ENCODE data around the gene PANX1.

Gene PANX1

DNA sequence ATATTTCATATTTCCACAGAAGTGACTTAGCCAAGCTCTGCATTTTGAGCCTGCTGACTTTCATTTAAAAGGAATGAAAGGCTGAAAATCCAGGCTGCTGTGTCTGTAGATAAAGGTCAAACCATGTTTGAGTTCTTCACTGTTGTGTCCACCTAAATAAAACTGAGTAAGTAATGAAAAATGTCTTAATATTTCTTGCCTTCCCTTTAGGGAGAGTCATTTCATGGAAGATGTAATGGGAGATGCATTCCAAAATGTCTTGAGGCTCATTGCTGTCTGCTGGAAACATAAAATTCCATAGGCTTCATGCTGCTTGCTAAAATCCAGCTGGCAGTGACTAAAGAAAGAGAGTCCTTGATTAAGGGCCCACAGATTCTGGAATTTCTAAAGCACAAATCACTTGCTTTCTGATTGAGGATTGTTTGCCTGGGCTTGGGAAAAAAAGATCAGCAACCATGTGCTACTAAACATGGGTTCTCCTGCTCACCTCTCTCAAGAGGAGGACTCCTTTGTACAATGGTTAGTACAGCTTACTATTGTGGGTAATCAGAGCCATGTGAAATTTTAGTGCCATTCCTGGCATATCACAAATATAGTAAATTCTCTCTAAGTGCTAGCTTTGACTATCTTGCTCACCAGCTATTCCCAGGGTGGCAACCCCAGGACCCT is 56.9 kb downstream of the PANX1 start:
- DNase-seq (ENCODE audit: low read depth in 3 of 3), result no peak

DNA sequence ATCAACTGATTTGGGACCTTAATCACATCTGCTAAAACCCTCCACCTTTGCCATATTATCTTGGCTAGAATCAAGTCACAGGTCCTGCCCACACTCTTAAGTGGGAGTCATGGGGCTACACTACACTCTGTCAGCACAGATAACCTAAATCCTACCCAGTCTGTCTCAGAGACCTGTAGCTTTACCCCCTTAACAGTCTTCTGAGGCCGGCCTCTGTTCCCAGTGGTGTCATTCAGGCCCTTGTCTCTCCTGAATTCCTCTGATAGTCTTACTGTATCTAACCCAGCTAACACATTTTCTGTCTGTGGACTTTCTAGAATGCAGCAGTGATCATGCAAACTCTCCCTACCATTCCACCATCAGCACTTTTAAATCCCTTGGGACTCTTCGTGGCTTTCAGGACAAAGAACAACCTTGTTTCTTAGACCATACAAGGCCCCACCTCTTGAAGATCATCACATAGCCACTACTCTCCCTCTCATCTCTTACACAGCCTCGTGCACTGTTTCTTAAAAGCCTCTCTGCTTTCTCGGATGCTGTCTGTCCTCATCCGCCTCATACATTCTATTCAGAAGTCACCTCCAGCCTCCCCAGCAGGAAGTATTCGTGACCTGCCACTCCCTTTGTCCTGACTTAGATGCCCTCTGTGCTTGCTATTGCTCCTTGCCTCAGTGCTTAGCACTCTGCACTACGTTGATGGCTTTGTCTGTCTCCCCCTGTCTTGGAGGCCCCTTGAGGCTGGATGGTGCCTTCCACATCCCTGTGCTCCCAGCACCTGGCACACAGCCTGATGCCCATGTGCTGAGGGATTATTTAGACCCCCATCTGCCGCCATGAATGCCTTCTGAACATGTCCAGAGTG is 57.9 kb downstream of the PANX1 start:
- no peak for DNase-seq (ENCODE audit: low read depth in 3 of 3)

DNA sequence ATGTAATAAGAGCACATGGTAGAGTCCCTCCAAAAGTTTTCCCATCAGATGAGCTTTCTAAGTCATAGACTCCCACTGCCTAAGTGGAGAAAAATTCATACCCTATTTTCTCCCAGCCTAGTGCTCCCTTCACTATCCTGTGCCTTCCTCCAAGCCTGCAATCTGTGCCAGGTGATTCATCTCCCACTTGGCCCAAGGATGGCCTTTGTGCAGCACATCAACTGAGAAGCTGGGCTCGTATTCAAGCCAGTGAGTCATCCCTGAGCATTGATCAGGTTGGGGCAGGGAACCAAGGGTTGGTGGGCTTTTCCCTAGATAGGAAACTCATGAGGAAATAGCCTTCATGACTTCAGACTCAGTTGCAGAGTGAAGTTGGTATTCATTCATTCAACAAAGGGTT is 64.6 kb downstream of the PANX1 start:
- no peak for DNase-seq (ENCODE audit: low read depth in 3 of 3)

DNA sequence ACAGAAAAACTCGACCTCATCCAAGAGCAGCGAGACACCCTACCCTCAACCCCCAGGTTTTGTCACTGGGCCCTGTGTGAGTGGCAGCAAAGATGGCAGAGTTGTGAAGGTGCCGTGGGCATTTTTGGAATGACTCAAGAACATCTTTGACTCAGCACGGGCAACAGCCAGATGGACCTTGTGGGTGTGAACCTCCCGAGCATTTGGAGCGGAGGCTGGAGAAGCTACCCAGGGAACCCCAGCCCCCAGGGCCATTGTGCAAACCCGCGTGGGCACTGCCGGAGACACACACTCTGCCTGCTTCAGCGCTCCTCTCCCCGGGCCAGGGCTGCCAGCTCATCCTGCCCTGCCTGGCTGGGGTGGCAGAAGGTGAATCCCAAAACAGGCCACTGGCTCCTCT is 66.1 kb downstream of the PANX1 start:
- DNase-seq (ENCODE audit: low read depth in 3 of 3), result no peak

DNA sequence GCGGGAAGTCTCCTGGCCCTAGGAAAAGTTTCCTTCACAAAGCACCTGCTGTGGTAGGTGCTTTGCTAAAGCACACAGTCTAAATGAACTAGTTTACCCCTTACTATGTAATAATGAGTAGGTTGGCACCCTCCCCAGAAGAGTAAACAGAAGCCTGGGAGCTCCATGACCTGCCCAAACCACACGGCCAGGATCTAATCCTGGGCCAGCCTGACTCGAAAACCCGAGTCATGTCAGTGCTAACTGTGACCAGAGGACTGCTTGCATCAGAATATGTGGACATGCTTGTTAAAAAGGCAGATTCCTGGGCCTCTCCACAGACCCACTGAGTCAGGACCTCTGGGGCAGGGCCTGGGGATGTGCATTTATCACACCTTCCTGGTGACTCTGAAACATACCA is 67.7 kb downstream of the PANX1 start:
- no peak for DNase-seq (ENCODE audit: low read depth in 3 of 3)

DNA sequence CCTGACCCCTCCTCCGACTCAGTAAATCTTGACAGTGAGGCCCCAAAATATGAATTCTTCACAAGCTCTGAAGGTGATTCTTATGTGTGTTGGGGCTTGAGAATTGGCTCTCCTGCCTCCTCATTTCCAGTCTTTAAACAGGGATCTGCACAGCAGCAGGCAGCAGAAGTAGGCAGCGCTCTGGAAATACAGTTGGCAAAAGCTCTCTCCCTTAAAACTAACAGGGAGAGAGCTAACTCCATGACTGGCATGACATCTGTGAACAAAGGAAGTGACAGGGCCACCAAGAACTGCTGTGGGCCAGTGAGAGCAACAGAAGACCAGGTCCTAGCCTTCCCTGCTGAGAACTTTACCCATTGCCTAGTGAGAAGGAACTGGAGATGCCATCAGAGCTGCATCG is 70.1 kb downstream of the PANX1 start:
- no peak for DNase-seq (ENCODE audit: low read depth in 3 of 3)

DNA sequence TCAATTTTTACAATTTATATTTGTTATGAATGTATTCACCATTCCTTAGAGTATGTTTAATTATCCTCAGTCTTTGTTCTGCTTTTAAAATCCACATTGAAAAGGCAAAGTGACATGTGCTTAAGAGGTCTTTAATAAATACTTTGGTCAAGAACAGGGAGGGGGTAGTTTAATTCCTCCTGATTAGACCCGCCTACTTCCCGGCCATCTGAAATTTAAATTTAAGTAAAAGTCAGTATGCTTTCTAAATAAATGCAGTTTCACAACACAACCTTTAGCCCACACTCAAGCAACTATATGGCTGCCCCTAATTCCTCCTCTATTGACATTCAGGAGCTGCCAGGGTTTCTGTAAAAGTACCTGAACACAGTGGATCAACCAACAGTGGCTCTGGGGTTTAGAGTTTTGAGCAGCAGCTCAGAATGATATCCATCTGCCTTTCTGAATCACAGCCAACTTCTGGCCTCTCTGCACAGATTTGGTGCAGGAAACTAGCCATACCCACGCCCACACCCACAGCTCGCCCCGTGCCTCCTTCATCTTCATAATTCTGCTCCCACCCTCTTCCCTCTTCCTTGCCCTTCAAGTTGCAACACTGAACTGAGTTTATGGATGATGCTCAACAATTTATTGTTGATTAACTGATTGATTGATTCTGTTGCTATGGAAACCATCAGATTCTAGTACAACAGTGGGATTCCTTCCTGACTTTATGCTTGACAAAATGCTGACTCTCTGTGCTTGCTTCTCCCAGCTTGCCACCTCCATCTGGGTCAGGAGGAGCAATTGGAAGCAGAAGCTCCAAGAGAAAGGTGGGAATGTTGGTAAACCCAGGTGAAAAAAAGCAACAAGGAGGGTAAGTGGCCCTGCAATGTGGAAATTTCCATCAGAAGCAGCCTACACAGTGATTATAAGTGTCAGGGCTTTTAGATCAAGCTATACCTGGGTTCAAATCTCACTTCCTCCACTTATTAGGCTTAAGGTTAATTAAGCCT is 70.8 kb downstream of the PANX1 start:
- no peak for DNase-seq (ENCODE audit: low read depth in 3 of 3)

DNA sequence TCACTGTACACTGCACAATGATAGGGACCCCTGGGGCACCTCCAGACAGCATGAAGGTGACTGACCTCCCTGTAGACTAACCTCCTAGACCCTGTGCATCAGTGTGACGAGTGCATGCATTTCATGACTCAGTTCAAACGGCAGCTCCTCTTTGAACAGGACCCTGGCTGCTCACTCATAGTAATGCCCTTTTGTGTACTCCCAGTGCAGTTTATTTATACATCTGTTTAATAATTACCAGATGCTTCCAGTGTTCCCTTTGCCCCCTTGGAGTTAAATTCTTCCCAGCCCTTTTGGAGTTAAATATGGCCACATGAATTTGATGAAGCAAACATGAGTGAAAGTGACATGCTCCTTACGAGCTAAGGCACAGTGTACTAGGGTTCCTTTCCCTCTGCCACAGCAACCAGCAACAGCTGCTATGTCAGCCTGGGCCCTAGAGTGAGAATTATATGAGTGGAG is 72.4 kb downstream of the PANX1 start:
- no peak for DNase-seq (ENCODE audit: low read depth in 3 of 3)

DNA sequence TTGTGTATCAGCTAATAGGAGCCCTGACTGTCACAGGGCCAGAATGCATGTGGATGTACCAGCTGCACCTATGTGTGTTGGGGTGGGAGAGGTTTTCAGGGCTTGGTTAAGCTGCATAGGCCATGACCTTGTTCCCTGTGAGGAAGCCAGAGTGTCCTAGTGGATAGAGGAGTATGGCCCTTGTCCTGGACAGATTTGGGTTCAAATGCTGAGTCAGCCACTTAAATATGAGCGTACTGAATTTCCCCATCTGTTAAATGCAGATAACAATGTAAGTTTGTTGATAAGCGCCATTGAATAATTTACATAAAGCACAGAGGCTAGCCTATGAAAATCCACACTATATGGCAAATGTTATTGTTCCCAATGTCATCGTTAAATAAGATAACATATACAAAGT is 74.4 kb downstream of the PANX1 start:
- DNase-seq (ENCODE audit: low read depth in 3 of 3), result no peak

DNA sequence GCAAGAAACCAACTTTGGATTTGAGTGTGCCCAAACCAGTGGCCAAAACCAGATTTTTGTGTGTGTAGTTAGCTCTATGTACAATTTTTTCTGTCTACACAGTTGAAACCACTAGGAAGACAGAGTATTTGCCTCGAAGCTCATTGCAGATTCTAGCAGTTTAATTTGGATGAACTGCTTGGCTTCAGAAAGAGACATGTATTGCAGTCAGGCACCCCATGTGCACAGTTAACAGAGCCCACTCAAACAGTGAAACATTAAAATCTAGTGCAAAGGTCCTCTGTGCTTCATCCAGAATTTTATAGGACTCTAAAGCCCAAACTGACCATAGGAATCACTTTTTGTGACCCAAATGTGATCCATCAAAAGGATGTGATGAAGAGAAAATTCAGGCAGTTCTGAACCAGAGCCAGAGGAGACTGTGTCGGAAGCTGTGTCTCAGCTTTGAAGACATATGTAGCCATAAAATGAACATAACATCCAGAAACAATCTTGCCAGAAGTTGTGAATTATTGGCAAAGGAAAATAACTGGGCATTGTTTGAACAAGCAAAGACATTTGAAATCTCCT is 82.7 kb downstream of the PANX1 start:
- DNase-seq (ENCODE audit: low read depth in 3 of 3), result no peak

DNA sequence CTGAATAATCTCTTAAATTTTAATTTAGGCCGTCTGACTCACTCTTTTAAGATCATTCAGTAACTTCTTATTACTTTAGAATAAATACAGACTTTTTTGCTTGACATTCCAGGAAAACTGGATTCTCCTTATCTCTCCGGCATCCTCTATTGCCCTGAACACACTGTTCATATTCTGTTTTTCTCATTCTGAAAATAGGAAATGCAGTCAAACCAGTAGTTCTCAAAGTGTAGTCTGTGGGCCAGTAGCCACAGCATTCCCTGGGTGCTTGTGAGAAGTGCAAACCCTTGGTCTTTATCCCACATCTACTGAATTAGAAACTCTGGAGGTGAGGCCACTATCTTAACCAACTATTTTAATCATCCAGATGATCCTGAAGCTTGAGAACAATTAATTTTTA is 84.3 kb downstream of the PANX1 start:
- no peak for DNase-seq (ENCODE audit: low read depth in 3 of 3)

DNA sequence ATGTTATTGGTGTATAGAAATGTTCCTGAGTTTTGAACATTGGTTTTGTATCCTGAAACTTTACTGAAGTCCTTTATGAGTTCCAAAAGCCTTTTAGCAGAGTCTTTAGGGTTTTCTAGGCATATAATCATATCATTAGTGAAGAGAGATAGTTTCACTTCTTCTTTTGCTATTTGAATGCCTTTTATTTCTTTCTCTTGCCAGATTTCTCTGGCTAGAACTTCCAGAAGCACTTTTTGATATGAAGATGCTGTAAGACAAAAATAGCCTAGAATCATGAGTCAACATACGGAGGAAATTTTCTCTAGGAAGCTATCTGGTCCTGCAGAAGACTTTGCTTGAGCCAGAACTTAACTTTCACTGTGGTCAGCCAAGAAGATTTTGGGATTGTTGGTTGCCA is 89.1 kb downstream of the PANX1 start:
- no peak for DNase-seq (ENCODE audit: low read depth in 3 of 3)

DNA sequence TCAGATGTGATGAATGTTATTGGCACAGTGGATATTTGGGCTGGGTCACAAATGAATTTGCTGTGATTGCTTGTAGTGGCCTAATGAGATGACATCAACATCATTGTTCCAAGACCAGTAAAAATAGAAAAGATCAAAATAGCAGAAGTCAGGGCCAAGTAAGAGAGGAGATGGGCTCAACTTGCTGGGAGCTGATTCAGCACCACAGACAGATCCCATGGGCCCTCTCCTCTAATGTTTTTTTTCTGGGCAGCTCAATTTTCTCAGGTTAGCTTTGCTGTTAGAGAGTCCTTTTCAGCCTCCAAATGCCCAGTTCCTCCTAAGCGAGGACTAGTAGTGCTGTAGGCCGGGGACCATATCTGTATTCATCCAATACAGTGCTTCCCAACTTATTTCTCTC is 89.7 kb downstream of the PANX1 start:
- no peak for DNase-seq (ENCODE audit: low read depth in 3 of 3)

DNA sequence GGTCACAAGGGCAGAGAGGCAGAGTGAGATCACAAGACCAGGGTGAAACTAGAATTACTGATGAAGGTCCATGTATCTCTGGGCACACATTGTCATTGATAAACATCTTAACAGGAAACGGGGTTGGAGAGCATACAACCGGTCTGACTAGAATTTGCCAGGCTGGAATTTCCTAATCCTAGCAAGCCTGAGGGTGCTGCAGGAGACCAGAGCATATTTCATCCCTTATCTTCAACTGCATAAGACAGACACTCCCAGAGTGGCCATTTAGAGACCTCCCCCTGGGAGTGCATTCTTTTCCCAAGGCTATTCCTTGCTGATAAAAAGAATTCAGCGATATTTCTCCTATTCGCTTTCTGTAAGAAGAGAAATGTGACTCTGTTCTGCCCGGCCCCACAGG is 91.1 kb downstream of the PANX1 start:
- no peak for DNase-seq (ENCODE audit: low read depth in 3 of 3)

DNA sequence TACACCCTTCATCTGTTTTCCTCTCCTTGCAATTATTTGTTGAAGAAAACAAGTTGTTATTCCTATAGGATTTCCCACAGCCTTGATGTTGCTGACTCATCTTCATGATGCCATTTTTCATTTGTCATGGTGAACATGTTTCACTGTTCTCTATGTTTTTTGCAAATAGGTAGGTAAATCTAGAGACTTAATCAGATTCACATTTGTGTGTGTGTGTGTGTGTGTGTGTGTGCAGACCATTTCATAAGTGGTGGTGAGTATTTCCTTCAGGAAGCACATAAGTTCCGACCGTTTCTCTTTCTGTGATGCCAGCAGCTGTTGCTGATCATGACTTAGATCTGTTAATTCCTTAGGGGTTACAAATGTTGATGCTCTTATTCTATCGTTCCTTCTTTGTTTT is 95.4 kb downstream of the PANX1 start:
- no peak for DNase-seq (ENCODE audit: low read depth in 3 of 3)

Data from stimulated activated CD4-positive, alpha-beta T cell treated with anti-CD3 and anti-CD28 coated beads, TNF-alpha, amount 100 ng/mL, for 24 hours (primary cell).